GM12865 (cell line): ENCODE measurements around the gene NIFK.
"Not testable (repeated sequence)": the region's sequence is repeated elsewhere in the genome, so short reads cannot be mapped to it uniquely, and the experiment has no call there.

ENCODE experiments used
- DNase-seq: peaks from one replicate; pipeline ENCODE4 v3.0.0; 2010; ENCODE audit warnings: low read depth
- H3K4me3 ChIP-seq: 2 replicates; pipeline ENCODE4 v1.5.1; 2011; ENCODE audit warnings: mild to moderate bottlenecking, low read depth, low read length, control low read depth
- TF ChIP-seq, protein P1 (sequence below): IDR thresholded peaks from 2 replicates; pipeline ENCODE4 v1.5.1; 2011; ENCODE audit warnings: low read length, control low read depth, low read depth, inconsistent platforms; ENCODE audit not compliant: insufficient read depth; ENCODE audit errors: missing control alignments

Gene NIFK

DNA sequence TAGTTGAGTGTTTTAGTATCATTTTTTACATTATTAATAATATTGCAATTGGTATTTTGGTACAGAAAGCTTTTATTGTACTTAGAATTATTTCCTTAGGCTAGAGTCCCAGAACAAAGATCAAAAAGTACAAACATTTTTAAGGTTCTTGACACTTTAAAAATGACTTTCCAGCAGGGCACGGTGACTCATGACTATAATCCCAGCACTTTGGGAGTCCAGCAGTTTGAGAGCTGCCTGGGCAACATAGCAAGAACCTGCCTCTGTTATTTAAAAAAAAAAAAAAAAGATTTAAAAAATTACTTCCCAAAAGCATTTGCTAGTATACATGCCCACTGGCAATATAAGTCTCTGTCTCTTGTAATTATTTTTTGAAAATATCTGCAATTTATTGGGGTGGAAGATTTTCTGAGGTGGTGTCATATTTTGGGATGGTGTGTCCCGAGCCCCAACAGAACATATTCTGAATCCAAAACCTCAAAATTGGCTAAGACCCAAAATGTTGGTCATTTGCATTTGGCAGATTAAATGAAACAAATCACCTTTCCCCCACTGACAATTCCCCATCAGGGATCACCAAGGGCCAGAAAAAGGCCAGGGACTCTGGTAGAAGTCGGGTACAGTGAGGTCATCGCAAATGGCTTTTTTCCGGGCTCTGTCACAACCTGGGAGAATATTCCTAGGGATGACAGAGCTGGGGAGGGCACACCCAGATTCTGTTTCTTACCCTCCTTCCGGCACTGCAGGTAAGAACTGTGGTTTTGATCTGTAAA is 42.1 kb downstream of the NIFK start:
- H3K4me3 ChIP-seq: no peak overlapping the region
- no peak for DNase-seq
- TF ChIP-seq, protein P1, sequence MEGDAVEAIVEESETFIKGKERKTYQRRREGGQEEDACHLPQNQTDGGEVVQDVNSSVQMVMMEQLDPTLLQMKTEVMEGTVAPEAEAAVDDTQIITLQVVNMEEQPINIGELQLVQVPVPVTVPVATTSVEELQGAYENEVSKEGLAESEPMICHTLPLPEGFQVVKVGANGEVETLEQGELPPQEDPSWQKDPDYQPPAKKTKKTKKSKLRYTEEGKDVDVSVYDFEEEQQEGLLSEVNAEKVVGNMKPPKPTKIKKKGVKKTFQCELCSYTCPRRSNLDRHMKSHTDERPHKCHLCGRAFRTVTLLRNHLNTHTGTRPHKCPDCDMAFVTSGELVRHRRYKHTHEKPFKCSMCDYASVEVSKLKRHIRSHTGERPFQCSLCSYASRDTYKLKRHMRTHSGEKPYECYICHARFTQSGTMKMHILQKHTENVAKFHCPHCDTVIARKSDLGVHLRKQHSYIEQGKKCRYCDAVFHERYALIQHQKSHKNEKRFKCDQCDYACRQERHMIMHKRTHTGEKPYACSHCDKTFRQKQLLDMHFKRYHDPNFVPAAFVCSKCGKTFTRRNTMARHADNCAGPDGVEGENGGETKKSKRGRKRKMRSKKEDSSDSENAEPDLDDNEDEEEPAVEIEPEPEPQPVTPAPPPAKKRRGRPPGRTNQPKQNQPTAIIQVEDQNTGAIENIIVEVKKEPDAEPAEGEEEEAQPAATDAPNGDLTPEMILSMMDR: no peak

DNA sequence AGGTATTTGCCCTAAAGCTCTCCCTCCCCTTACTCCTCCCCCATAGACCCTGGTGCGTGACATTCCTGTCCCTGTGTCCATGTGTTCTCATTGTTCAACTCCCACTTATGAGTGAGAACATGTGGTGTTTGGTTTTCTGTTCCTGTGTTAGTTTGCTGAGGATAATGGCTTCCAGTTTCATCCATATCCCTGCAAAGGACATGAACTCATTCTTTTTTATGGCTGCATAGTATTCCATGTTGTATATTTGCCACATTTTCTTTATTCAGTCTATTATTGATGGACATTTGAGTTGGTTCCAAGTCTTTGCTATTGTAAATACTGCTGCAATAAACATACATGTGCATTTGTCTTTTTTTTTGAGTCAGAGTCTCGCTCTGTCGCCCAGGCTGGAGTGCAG is 46.1 kb downstream of the NIFK start:
- DNase-seq, H3K4me3 ChIP-seq: not testable (repeated sequence)

DNA sequence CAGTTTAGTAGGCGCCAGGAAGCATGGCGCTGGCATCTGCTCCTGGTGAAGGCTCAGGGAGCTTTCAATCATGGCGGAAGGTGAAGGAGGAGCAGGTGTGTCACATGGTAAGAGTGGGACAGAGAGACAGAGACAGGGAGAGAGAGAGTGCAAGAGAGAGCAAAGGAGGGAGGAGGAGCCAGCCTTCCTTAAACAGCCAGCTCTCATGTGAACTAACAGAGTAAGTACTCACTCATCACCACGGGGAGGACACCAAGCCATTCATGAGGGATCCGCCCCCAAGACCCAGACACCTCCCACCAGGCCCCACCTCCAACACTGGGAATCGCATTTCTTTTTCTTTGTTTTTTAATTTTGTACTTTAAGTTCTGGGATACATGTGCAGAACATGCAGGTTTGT is 46.6 kb downstream of the NIFK start:
- TF ChIP-seq, protein P1: no peak
- H3K4me3 ChIP-seq: no peak overlapping the region
- DNase-seq: no peak

DNA sequence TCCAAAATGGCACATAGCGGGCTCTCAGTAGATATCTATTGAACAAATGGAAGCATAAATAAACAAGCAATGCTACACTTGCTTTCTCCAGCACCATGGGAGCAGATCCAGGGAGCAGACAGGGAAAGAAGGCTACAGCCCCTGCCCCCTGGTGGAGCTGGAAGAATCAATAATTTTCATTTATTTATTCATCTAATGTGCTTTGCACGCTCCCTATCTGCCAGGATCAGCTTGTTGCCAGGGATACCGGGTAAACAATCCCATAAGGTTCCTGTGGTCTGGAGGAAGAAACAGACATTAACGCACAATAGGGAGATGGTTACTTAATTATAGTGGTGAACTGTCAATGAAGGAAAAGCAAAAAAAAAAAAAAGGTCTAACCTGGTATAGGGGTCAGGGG is 47.3 kb downstream of the NIFK start:
- TF ChIP-seq, protein P1: no peak
- H3K4me3 ChIP-seq: no peak overlapping the region
- DNase-seq: no peak

DNA sequence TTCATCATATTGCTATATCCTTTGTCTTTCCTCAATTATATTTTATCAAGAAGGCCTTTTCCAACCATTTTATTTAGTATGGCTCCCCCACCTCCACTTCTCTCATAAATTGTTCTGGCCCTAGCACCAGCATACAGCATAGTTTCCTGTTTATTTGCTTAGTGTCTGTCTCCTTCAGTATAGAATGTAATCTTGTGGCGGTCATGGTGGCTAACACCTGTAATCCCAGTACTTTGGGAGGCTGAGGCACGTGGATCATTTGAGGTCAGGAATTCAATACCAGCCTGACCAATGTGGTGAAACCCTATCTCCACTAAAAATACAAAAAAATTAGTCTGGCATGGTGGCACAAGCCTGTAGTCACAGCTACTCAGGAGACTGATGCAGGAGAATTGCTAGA is 47.9 kb downstream of the NIFK start:
- TF ChIP-seq, protein P1: no peak
- no peak for DNase-seq

DNA sequence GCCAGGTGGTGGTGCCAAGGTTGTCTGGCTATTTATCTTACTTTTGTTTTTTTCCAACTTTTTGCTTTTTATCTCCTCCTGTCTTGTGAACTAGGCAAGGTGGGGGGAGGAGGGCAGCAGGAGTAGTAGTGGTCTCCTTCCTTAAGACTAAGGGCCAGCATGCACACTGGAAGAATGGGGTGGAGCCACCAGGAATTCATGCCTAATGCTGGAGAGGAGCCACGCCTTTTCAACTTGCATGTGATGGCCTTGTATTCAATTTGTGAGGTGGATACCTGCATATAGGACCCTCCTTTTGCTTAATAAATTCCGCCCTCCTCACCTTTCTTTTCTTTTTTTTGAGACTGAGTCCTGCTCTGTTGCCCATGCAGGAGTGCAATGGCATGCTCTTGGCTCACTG is 49.8 kb downstream of the NIFK start:
- no peak for DNase-seq
- TF ChIP-seq, protein P1: no peak
- no peak overlapping the region for H3K4me3 ChIP-seq

More for the DNA sequence above, 47.9 kb downstream of the NIFK start:
- H3K4me3 ChIP-seq: no peak overlapping the region

DNA sequence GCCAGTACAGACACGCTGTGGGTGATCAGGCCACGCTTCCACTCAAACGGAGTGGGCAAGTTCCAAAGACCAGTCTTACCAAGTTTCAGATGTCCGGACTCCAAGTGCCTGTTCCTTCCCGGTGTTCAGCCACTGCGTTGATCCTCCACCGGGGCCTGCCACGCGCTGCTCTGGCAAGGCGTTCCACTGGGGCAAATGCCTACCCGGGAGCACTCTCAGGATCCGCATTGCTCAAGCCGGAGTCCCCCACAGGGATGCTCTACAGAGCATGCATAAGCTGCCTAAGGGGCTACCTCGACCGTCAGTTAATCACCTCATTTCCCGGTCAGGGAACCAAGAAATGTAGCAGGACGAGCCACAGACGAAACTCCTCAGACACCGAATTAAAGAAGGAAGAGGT is 50.5 kb downstream of the NIFK start:
- TF ChIP-seq, protein P1: no peak

More for the DNA sequence above, 50.5 kb downstream of the NIFK start:
- no peak for DNase-seq
- no peak overlapping the region for H3K4me3 ChIP-seq
